SJSA1 (cell line): ENCODE measurements around the gene FAM9C. TPM values are rescaled to one million over a fixed set of nuclear protein-coding genes. Genes with fewer than 3 reads are reported as not detected.

Experiments
- DNase-seq, 2 experiments: peaks; one replicate each; pipeline ENCODE4 v3.0.0-alpha.2; 2015 to 2020; ENCODE audit warnings: low spot score in 2 of 2, low read depth in 1 of 2
- H3K27ac ChIP-seq: fragments of 250-450 bp; sonication (Bioruptor Pico); 2 replicates; pipeline ENCODE4 v1.5.1; 2020; ENCODE audit warnings: mild to moderate bottlenecking, moderate library complexity
- H3K27me3 ChIP-seq: fragments of 250-450 bp; sonication (Bioruptor Pico); replicated peaks from 2 replicates; pipeline ENCODE4 v1.5.1; 2020; ENCODE audit warnings: mild to moderate bottlenecking, moderate library complexity
- H3K36me3 ChIP-seq: fragments of 250-450 bp; sonication (Bioruptor Pico); 2 replicates; pipeline ENCODE4 v1.5.1; 2020; ENCODE audit warnings: mild to moderate bottlenecking
- H3K4me1 ChIP-seq: fragments of 250-450 bp; sonication (Bioruptor Pico); replicated peaks from 2 replicates; pipeline ENCODE4 v1.6.1; 2021; ENCODE audit warnings: mild to moderate bottlenecking
- H3K4me3 ChIP-seq: fragments of 250-450 bp; sonication (Bioruptor Pico); 2 replicates; pipeline ENCODE4 v1.5.1; 2020; ENCODE audit warnings: mild to moderate bottlenecking
- H3K9me3 ChIP-seq: fragments of 250-450 bp; sonication (Bioruptor Pico); replicated peaks from 2 replicates; pipeline ENCODE4 v1.5.1; 2020; ENCODE audit warnings: mild to moderate bottlenecking
- total RNA-seq: library from RNA; depleted of rRNA; stranded (reverse); fragments of >200 nt; shearing (Covaris generic); gene quantifications from 2 replicates; pipeline ENCODE4 v1.2.3, GENCODE V29; 2014

The FAM9C gene
- total RNA-seq, 1 experiment from 2014 or later: not detected

DNA sequence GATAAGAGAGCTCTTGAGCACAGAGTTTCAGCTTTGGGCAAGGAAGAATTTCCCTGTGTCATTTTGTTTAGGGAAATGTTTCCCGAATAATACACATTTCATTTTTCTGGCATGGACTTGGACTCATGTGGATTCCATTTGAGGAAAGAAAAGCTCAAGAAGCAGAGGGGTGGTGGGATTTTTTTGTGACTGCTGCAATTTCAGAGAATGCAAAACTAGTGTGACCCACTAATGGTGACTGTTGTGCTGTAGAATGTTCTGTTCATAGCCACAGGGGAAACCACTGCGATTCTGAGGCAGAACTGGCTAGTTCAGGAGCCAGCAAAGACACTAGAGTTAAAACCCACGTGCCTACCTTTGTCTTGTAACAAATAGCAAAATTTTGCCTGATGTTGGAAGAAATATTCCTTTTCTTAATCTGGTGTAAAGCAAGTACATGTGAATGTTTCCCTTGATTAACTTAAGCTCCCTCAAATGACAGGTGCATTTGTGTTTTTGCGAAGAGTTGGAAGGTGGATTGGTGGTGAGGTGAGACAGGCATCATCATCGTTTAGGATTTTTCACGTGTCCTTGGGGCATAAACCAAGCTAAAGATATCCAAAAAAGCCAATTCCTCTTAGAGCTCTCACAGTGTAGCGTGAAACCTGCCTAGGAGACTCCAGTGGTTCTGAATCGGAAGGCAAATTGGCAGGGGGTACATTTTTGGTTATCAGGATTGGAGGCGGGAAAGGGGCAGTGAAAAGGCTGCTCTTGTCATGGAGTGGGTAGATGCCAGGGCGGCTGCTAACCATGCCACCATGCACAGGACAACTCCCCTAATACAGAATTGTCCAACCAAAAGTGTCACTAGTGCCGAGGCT is 38.0 kb upstream of the FAM9C start:
- no peaks in the 10 kb centered on the region for H3K36me3 ChIP-seq
- H3K9me3 ChIP-seq: no peaks in the 10 kb centered on the region
- DNase-seq: no peak
- no peak overlapping the region for H3K27ac ChIP-seq
- no peaks in the 10 kb centered on the region for H3K27me3 ChIP-seq
- no peak overlapping the region for H3K4me3 ChIP-seq
- H3K4me1 ChIP-seq: peaks cover 20% of the 10 kb centered on the region

DNA sequence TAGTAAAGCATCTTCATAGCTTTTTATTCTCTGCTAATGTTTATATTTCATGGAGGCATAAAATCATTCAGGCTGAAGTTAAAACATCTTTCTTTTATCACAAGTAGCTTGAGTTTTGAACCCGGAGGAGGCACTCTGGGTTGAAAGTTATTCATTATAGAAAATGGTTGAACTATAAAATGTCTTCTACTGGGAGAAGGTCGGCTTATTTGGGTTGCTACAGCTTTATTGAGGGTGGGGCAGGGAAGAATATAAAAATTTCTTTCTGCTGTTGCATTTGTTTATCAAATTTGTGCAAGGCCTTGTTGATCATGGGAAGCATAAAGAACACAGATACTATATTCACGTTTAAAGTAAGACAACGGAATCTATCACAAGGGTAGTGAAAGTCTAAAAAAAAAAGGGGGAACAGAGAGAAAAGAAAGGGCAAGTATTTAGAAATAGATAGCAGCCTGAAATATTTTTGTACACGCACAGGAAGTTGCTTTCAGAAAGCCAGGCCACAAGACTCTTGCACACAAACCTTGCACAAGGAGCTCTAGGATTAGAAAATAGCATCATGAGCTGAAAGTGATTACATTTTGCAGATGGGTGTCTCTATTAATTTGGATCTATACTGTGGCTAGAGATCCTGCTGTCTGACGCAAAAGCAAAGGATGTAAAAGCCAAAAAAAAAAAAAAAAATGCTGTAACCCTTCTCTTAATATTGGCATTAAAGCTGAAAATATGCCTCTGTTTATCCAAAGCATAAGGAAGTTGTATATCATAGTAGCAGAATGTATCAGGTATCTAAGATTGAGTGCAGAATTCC is 37.2 kb upstream of the FAM9C start:
- Histone ChIP-seq H3K27ac (no peak overlapping the region), H3K27me3 (no peaks in the 10 kb centered on the region), H3K4me3 (no peak overlapping the region), H3K4me1 (peaks cover 20% of the 10 kb centered on the region), H3K36me3 (no peaks in the 10 kb centered on the region), H3K9me3 (no peaks in the 10 kb centered on the region)
- DNase-seq: no peak

DNA sequence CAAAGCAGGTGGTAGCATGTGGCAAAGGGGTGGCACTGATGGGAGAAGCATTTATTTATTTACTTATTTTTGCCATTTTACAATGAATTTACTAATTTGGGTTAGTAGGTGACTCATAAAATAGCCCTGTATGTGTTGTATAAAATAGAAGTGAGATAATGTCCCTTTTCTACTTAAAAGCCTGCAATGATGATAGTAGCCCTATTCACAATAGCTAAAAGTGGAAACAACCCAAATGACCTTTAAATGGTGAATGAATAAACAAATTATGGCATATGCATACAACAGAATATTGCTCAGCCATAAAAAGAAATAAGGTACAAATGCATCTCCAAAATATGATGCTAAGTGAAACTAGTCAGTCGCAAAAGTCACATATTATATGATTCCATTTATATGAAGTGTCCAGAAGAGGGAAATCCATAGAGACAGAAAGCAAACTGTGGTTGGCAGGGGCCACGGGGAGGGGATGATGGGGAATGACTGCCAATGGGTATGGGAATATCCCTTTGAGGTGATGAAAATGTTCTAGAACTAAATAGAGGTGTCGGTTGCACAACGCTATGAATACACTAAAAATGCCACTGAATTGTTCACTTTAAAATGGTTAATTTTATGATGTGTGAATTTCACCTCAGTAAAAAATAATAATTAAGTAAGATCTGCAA is 35.8 kb upstream of the FAM9C start:
- no peaks in the 10 kb centered on the region for H3K27me3 ChIP-seq
- DNase-seq: no peak
- no peak overlapping the region for H3K27ac ChIP-seq
- H3K36me3 ChIP-seq: no peaks in the 10 kb centered on the region
- peaks cover 19% of the 10 kb centered on the region for H3K4me1 ChIP-seq
- no peak overlapping the region for H3K4me3 ChIP-seq
- no peaks in the 10 kb centered on the region for H3K9me3 ChIP-seq

DNA sequence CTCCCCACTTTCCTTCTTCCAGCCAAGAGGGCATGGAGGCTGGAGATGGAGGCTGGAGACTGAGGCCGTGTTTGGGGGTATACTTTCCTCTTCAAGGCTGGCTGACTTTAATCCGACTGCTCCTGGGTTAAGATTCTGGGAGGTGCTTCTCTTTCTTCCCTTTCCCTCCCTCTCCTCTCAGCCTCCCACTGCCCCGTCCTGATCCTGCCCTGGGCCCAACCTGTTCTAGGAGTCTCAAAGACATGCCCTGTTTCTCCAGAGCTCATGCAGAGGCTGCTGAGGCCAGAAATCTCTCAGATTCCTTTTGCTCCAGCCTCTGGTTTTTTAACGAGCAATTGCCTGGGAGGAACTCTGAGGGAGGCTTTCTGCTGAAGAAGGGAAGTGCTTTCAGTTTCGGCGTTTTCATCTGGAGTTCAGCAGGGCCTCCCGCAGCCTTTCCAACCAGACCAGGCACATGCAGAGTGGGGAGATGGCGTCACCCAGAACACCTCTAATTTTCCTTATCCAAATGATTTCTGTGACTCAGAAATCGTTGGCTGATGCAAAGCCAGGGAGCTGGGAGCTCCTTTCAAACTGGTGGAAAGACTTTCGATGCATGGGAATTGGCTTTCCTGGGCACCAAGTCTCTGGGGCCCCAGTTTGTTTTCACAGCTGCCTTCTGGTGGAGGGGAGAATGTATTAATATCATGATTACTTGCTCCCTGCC is 34.5 kb upstream of the FAM9C start:
- Histone ChIP-seq H3K27me3 (no peaks in the 10 kb centered on the region), H3K4me3 (no peak overlapping the region; the same call in 1 of the 2 replicates), H3K36me3 (no peaks in the 10 kb centered on the region), H3K9me3 (no peaks in the 10 kb centered on the region), H3K27ac (peak overlapping the region; percentile 63), H3K4me1 (peaks cover 19% of the 10 kb centered on the region)
- peak in 1 of 2 experiments; percentile 58 for DNase-seq

DNA sequence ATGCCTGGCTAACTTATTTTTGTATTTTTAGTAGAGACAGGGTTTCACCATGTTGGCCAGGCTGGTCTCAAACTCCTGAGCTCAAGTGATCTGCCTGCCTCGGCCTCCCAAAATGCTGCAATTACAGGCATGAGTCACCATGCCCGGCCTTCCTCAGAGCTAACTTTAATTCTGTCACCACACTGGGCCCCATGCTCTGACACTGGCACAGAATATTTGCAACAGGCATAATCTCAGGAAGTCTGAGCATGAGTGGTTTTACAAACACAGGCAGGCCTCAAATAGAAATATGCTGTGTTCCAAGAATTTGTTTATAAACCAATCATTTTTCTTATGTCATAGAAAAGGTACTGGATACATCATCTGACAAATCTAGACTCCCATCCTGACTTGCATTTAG is 32.7 kb upstream of the FAM9C start:
- peaks cover 19% of the 10 kb centered on the region for H3K4me1 ChIP-seq
- no peaks in the 10 kb centered on the region for H3K36me3 ChIP-seq
- no peak overlapping the region for H3K27ac ChIP-seq
- H3K4me3 ChIP-seq: no peak overlapping the region
- H3K9me3 ChIP-seq: no peaks in the 10 kb centered on the region
- no peaks in the 10 kb centered on the region for H3K27me3 ChIP-seq
- DNase-seq: peak; percentile 36 to 49

DNA sequence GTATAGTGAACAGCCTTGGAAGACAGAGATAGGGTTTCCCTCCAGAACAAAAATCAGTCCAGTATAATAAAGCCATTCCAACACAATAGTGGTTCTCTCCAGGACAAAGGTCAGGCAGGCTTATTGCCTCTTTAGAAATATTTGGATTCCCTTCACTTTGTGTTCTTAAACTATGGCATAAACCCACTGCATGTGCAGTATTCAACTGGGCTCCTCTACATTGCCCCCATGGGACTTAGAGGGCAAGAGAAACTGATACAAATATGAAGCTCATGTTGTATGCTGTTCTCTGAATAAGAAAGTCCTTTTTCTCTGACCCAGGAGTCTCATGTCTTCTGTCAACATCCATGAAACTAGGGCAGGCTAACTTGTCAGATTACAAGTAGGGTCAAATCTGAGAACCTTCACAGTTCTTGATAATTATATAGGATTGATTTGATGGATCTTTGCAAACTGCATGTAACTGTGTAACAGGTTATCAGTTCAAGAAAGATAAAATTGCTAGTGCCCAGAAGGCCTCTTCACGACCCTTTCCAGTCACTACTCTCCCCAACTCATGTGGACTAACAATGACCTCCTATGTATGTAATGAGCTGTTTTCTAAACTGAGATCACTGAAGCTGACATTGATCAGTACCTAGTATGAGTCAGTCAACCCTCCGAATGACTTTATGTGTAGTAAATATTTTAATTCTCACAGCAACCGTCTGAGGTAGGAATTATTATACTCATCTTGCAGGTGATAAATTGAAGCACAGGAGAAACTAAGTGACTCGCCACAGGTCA is 31.9 kb upstream of the FAM9C start:
- no peak overlapping the region for H3K27ac ChIP-seq
- no peaks in the 10 kb centered on the region for H3K9me3 ChIP-seq
- peaks cover 19% of the 10 kb centered on the region for H3K4me1 ChIP-seq
- no peaks in the 10 kb centered on the region for H3K36me3 ChIP-seq
- H3K27me3 ChIP-seq: no peaks in the 10 kb centered on the region
- no peak for DNase-seq
- H3K4me3 ChIP-seq: no peak overlapping the region

DNA sequence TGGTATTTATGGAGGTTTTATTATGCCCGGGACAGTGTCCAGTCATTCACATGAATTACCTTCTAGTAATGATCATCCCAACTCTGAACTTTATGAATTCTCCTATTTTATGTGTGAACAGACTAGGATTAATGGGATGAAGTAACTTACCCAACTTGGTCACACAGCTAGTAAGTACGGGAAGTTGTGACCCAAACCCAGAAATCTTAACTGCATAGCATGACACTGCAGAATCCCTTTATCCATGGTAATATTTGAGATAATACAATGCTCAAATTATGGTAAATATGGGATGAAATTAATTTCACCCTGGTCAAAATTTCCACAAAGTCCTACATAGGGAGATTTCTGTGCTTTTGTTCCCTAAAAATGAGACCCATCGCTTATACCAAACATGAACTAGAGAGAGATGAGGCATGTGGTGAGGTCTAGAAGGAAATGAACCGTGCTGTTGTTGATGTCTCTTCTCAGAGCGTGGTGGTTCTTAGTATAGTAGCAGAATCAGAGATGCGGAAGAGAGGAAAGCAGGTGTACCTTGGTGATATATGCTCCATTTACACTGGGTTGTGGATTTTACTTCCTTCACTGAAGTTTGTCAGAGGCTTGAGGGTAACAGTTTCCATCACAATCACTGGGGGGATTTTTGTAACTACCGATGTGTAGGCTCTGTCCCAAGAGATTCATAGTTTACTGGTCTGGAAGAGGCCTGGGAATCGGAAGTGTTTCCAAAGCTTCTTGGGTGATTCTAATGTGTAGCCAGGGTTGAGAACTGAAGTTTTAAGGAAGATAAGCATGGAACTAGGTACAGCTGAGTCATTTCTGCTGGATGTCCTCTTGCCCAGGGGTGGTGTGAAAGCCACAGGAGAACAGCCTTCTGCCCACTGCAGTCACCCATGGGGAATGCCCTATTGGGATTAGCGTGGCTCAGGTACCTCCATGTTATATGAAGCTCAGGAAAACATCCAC is 30.2 kb upstream of the FAM9C start:
- Histone ChIP-seq H3K36me3 (no peaks in the 10 kb centered on the region), H3K4me3 (no peak overlapping the region), H3K27me3 (no peaks in the 10 kb centered on the region), H3K4me1 (peaks cover 15% of the 10 kb centered on the region), H3K27ac (no peak overlapping the region), H3K9me3 (no peaks in the 10 kb centered on the region)
- DNase-seq: no peak

DNA sequence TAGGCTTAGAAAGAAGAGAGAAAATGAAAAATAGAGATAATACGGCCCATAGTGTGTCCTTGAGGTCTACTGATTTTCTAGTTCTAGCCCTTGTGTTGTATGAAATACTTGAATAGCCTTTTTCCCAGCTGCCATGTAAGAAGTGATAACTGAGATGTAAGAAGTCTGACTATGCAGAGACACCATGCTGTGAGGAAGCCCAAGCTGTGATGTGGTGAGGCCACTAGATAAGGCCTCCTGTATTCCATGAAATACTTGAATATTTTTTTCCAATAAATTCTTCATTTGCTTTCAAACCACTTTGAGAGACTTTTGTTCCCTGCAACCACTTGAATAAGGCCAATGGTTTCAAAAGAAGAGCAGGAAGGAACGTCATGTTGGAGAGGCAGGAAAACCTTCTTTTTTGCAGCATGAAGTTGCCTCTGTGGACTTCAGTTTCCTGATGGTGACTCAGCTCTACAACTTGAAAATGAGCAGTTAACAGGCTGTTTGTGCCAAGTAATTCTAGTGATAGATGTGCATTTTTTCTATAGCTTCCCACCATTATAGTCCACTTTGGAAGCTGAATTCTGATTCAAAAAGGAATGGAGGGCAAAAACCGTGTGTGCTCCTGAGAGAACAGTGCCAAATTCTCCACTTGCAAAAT is 25.5 kb upstream of the FAM9C start:
- no peak for DNase-seq
- H3K4me1 ChIP-seq: peaks cover under 1% of the 10 kb centered on the region; the same call in 1 of the 2 replicates
- H3K4me3 ChIP-seq: no peak overlapping the region
- no peaks in the 10 kb centered on the region for H3K36me3 ChIP-seq
- no peaks in the 10 kb centered on the region for H3K27me3 ChIP-seq
- H3K9me3 ChIP-seq: no peaks in the 10 kb centered on the region
- H3K27ac ChIP-seq: no peak overlapping the region

DNA sequence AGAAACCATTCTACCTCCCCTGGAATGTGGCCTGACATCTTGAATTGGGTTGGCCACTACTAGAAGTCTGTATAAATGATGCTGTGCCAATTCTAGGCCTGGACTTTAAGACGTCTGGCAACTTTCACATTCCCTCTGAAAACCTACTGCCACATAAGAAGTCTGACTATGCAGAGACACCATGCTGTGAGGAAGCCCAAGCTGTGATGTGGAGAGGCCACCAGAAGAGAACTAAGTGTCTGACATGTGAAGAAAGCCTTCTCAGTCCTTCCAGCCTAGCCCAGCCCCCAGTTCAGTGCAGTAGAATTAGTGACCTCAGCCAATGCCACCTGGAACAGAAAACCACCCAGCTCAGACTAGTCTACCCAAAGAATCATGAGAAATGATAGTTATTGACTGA is 24.2 kb upstream of the FAM9C start:
- H3K4me3 ChIP-seq: no peak overlapping the region
- H3K27ac ChIP-seq: no peak overlapping the region
- no peaks in the 10 kb centered on the region for H3K9me3 ChIP-seq
- no peaks in the 10 kb centered on the region for H3K36me3 ChIP-seq
- DNase-seq: no peak
- H3K4me1 ChIP-seq: peaks cover 8% of the 10 kb centered on the region; the same call in 1 of the 2 replicates
- H3K27me3 ChIP-seq: no peaks in the 10 kb centered on the region

DNA sequence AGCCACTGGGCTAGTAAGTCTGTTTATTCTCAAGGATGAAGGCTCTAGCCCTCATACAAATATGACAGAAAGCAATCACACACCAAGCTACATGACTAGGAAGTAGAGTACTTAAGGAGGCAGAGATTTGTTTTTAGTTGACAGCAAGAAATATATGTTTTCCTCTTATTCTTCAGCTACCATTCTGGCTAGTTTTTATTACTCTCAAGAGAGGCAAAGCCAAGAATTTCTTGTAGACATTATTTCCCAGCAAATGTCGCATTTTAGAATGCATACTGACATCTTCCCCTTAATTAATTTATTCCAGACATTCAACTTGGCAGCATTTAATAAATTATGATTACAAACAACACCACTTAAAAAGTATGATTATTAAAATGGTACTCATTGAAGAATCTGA is 23.4 kb upstream of the FAM9C start:
- DNase-seq: no peak
- Histone ChIP-seq H3K9me3 (no peaks in the 10 kb centered on the region), H3K4me1 (peaks cover 8% of the 10 kb centered on the region; the same call in 1 of the 2 replicates), H3K36me3 (no peaks in the 10 kb centered on the region), H3K27me3 (no peaks in the 10 kb centered on the region), H3K4me3 (no peak overlapping the region), H3K27ac (no peak overlapping the region)

DNA sequence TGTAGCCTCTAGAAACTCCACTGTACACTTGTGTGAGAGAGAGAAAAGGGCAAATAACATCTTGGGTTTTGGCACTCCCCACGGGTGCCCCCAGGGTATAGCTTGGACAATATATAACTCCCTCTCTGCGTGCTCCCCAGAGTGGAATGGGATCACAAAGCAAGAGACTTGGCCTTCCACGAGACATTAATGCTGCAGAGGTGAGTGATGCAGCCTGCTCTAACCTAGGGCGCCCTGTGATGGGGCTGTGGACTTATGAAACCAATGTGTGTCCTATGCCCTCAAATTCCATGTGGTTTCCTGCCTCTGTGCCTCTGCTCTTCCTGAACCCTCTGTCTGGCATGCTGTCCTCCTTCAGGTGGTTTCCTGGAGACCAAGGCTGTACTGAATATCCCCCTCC is 22.0 kb upstream of the FAM9C start:
- DNase-seq: no peak

More for the DNA sequence above, 22.0 kb upstream of the FAM9C start:
- no peak overlapping the region for H3K27ac ChIP-seq
- peaks cover 8% of the 10 kb centered on the region; the same call in 1 of the 2 replicates for H3K4me1 ChIP-seq
- no peaks in the 10 kb centered on the region for H3K36me3 ChIP-seq
- H3K9me3 ChIP-seq: no peaks in the 10 kb centered on the region
- no peak overlapping the region for H3K4me3 ChIP-seq
- no peaks in the 10 kb centered on the region for H3K27me3 ChIP-seq
